AG04449 (cell line): Measurements from ENCODE around the gene DERL2.

Experiments used
- CTCF ChIA-PET: fragments of 350-600 bp; formaldehyde crosslinking; extraction: SDS; loops from one replicate; lab custom pipeline; 2021; ENCODE audit warnings: antibody characterized with exemption; lab: Yijun Ruan, JAX
- POLR2A ChIA-PET: fragments of 400-600, 350-600 bp; formaldehyde crosslinking; extraction: SDS; loops from one replicate; lab custom pipeline; 2020; ENCODE audit warnings: antibody characterized with exemption, inconsistent platforms; lab: Yijun Ruan, JAX
- DNase-seq: peaks from one replicate; pipeline ENCODE4 v3.0.0-alpha.2; 2010; ENCODE audit warnings: low read depth, low spot score
- H3K4me3 ChIP-seq: 2 replicates; pipeline ENCODE4 v1.5.1; 2011; ENCODE audit warnings: low read depth, mild to moderate bottlenecking, control low read depth, low read length
- CTCF ChIP-seq: IDR thresholded peaks from one replicate; pipeline ENCODE4 v1.5.1; 2011; ENCODE audit warnings: mild to moderate bottlenecking, moderate library complexity, low read length, control low read depth, inconsistent platforms; ENCODE audit not compliant: insufficient read depth; ENCODE audit errors: missing control alignments

DERL2 gene

GRCh38 chr17:5509482-5509881 lies 23.5 kb upstream of the DERL2 start:
- no peak for TF ChIP-seq CTCF
- H3K4me3 ChIP-seq, result no peak overlapping the region
- no peak for DNase-seq
- ChIA-PET POLR2A (interaction anchor here (1.1 to 1.5 kb wide), 2 partner anchors 9 to 17 kb away, joined by 6 to 7 read pairs; a partner anchor contains a TSS), CTCF (no interaction called here)

GRCh38 chr17:5508810-5509209 lies 22.8 kb upstream of the DERL2 start:
- ChIA-PET POLR2A (interaction anchor here (1.1 to 1.5 kb wide), 2 partner anchors 8 to 18 kb away, joined by 6 to 7 read pairs; a partner anchor contains a TSS), CTCF (no interaction called here)
- H3K4me3 ChIP-seq, result no peak overlapping the region
- no peak for DNase-seq
- TF ChIP-seq CTCF, result no peak

GRCh38 chr17:5506307-5506706 lies 20.3 kb upstream of the DERL2 start:
- ChIA-PET CTCF (no interaction called here), POLR2A (no interaction called here)

GRCh38 chr17:5502552-5502951 lies 16.6 kb upstream of the DERL2 start:
- no peak overlapping the region for H3K4me3 ChIP-seq
- DNase-seq, result no peak
- CTCF ChIA-PET, result interaction anchor here (0.8 kb wide), 1 partner anchor 1437 kb away, joined by 3 read pairs; no protein-coding TSS in a partner anchor
- POLR2A ChIA-PET, result no interaction called here
- no peak for TF ChIP-seq CTCF

More at GRCh38 chr17:5506307-5506706, 20.3 kb upstream of the DERL2 start:
- no peak for TF ChIP-seq CTCF
- H3K4me3 ChIP-seq, result no peak overlapping the region
- DNase-seq, result no peak

GRCh38 chr17:5501685-5502084 lies 15.7 kb upstream of the DERL2 start:
- no peak for TF ChIP-seq CTCF
- ChIA-PET CTCF (interaction anchor here (1.1 to 2.2 kb wide), 4 partner anchors 13 to 62 kb away, joined by 3 to 5 read pairs (median 4); partner anchors contain the start of gene C1QBP), POLR2A (interaction anchor here (2.1 to 3.2 kb wide), 2 partner anchors 14 to 25 kb away, joined by 13 to 15 read pairs; no protein-coding TSS in a partner anchor)
- no peak overlapping the region for H3K4me3 ChIP-seq
- DNase-seq, result no peak

- peak overlapping the region; percentile 77 for H3K4me3 ChIP-seq
- ChIA-PET CTCF (interaction anchor here (1.1 to 2.2 kb wide), 5 partner anchors 10 to 61 kb away, joined by 3 to 8 read pairs (median 4); partner anchors contain the start of gene C1QBP), POLR2A (interaction anchor here (1.1 to 3.2 kb wide), 7 partner anchors 9 to 84 kb away, joined by 3 to 15 read pairs (median 7); partner anchors contain the start of genes DERL2, MIS12 and NLRP1)
- no peak for TF ChIP-seq CTCF
- no peak for DNase-seq
These were observed 14.8 kb upstream of the DERL2 start for GRCh38 chr17:5500589-5501391.
